ENCODE results near the gene ARHGAP10.
"Not testable (repeated sequence)": the region's sequence is repeated elsewhere in the genome, so short reads cannot be mapped to it uniquely, and the experiment has no call there.

ARHGAP10 gene

GRCh38 chr4:147874109-147874508, 142.2 kb downstream of the ARHGAP10 start:
- H3K4me3 ChIP-seq (replicated peaks; ENCODE audit: low read depth, low read length), result no peak overlapping the region
- peaks cover 8% of the 10 kb centered on the region for H3K36me3 ChIP-seq (ENCODE audit: control insufficient read depth, insufficient read depth, low read length)
- TF ChIP-seq CTCF (IDR thresholded peaks at IDR 0.05; ENCODE audit: insufficient read depth, low read length, poor library complexity, severe bottlenecking), result no peak
- DNase-seq (ENCODE audit: extremely low read depth, insufficient read length), result no peak
- H3K27me3 ChIP-seq (replicated peaks; ENCODE audit: control insufficient read depth, insufficient read depth, low read length), result no peaks in the 10 kb centered on the region

- Histone ChIP-seq H3K4me3 (replicated peaks; ENCODE audit: low read depth, low read length) (no peak overlapping the region), H3K27me3 (replicated peaks; ENCODE audit: control insufficient read depth, insufficient read depth, low read length) (no peaks in the 10 kb centered on the region), H3K36me3 (ENCODE audit: control insufficient read depth, insufficient read depth, low read length) (peaks cover 8% of the 10 kb centered on the region)
- no peak for DNase-seq (ENCODE audit: extremely low read depth, insufficient read length)
- no peak for TF ChIP-seq CTCF (IDR thresholded peaks at IDR 0.05; ENCODE audit: insufficient read depth, low read length, poor library complexity, severe bottlenecking)
These were observed 145.5 kb downstream of the ARHGAP10 start for GRCh38 chr4:147877308-147877771.

GRCh38 chr4:147879676-147880075, 147.8 kb downstream of the ARHGAP10 start:
- Histone ChIP-seq H3K4me3 (replicated peaks; ENCODE audit: low read depth, low read length) (no peak overlapping the region), H3K27me3 (replicated peaks; ENCODE audit: control insufficient read depth, insufficient read depth, low read length) (no peaks in the 10 kb centered on the region), H3K36me3 (ENCODE audit: control insufficient read depth, insufficient read depth, low read length) (peaks cover 10% of the 10 kb centered on the region)
- TF ChIP-seq CTCF (IDR thresholded peaks at IDR 0.05; ENCODE audit: insufficient read depth, low read length, poor library complexity, severe bottlenecking), result no peak
- DNase-seq (ENCODE audit: extremely low read depth, insufficient read length), result no peak

GRCh38 chr4:147880511-147880910, 148.6 kb downstream of the ARHGAP10 start:
- DNase-seq (ENCODE audit: extremely low read depth, insufficient read length), result no peak
- Histone ChIP-seq H3K36me3 (ENCODE audit: control insufficient read depth, insufficient read depth, low read length) (peaks cover 7% of the 10 kb centered on the region), H3K27me3 (replicated peaks; ENCODE audit: control insufficient read depth, insufficient read depth, low read length) (no peaks in the 10 kb centered on the region), H3K4me3 (replicated peaks; ENCODE audit: low read depth, low read length) (no peak overlapping the region)
- TF ChIP-seq CTCF (IDR thresholded peaks at IDR 0.05; ENCODE audit: insufficient read depth, low read length, poor library complexity, severe bottlenecking), result no peak

GRCh38 chr4:147884536-147884935, 152.6 kb downstream of the ARHGAP10 start:
- no peak for DNase-seq (ENCODE audit: extremely low read depth, insufficient read length)
- H3K36me3 ChIP-seq (ENCODE audit: control insufficient read depth, insufficient read depth, low read length), result peaks cover 10% of the 10 kb centered on the region
- H3K27me3 ChIP-seq (replicated peaks; ENCODE audit: control insufficient read depth, insufficient read depth, low read length), result no peaks in the 10 kb centered on the region
- no peak for TF ChIP-seq CTCF (IDR thresholded peaks at IDR 0.05; ENCODE audit: insufficient read depth, low read length, poor library complexity, severe bottlenecking)
- H3K4me3 ChIP-seq (replicated peaks; ENCODE audit: low read depth, low read length), result no peak overlapping the region

- H3K27me3 ChIP-seq (replicated peaks; ENCODE audit: control insufficient read depth, insufficient read depth, low read length); DNase-seq (ENCODE audit: extremely low read depth, insufficient read length); H3K4me3 ChIP-seq (replicated peaks; ENCODE audit: low read depth, low read length): not testable (repeated sequence)
- peaks cover 10% of the 10 kb centered on the region for H3K36me3 ChIP-seq (ENCODE audit: control insufficient read depth, insufficient read depth, low read length)
These were observed 153.3 kb downstream of the ARHGAP10 start for GRCh38 chr4:147885216-147885615.
